HG02759 (cell line): Measurements from ENCODE around the gene KY.

Source experiments
- ATAC-seq: cut with Tn5 transposase; IDR thresholded peaks from one replicate; pipeline ENCODE4 v1.9.1; 2021; ENCODE audit warnings: mild to moderate bottlenecking, moderate library complexity; ENCODE audit not compliant: unreplicated experiment

The KY gene

DNA sequence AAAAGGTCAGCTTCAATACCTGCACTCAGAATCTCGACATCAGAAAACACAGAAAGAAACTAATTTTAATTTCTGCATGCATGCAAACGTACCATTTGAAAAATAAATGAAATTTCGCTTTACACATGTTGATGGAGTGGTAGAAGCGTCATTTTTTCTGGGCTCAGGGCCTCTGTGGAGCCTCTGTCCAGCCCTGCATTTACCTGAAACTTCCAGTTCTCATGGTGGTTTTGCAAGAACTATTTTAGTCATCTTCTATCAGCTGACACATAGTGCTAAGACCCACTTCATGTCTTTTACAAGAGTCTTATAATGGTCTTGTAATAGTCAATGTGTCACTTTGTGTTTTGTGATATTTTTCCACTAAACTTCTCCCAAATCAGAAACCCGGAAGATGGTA lies 5.3 kb downstream of the KY start:
- no peak for ATAC-seq

DNA sequence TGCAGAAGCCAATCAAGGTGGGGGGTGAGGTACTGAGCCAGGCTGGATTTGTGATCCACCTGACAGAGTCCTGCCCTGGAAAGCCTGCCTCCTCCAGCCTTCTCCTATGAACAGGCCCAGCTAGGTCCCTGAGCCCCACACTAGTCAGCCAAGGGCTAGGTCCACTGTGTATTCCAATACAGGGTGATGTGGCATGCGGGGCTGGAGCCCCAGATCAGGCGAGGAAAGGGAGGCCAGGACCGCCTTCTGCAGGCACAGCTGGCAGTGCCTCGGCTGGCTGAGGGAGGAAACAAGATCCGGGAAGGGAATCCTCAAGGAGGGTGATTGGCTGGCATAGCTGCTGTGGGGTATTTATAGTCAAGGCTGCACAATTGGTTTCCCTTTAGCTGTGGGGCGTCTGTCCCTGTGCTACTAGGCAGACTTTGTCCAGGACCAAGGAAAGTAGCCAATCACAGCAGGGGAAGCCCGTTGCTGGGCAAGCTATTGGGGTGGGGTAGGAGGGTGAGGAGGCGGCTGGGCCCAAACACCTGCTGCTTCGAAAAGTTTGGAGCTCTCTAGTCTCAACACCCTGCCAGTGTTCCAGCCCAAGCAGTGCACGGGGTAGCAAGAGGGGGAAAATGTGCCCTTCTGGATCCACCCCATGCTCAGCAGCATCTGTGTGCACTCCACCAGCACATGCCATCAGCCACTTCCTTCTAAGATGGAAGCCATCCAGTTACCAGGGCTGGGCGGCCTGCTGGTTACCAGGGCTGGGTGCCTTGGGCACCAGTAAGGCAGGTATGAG lies 5.9 kb downstream of the KY start:
- no peak for ATAC-seq

DNA sequence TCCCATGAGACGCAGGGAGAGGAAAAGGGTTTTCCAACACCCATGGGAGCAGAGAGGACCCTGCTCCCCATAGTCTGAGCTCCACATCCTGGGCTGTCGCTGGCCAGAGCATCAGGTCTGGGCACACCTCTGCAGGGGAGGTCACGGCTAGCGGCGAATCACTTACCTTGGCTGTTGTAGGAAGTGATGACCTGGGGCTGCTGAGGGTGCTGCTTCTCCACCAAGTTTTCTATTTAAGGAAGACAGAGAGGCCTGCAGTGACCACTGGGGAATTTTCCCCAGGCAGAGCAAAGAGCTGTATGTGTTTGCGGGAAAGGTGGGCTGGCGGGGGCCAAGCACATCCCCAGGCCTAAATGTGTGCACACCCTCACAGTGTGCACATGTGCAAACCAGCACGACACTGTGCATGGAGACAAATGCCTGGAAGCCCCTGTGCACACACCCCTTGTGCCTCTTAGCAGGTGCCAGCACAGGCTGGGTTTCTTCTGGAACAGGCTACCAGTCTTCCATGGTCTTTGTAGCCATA lies 7.6 kb downstream of the KY start:
- ATAC-seq = no peak

DNA sequence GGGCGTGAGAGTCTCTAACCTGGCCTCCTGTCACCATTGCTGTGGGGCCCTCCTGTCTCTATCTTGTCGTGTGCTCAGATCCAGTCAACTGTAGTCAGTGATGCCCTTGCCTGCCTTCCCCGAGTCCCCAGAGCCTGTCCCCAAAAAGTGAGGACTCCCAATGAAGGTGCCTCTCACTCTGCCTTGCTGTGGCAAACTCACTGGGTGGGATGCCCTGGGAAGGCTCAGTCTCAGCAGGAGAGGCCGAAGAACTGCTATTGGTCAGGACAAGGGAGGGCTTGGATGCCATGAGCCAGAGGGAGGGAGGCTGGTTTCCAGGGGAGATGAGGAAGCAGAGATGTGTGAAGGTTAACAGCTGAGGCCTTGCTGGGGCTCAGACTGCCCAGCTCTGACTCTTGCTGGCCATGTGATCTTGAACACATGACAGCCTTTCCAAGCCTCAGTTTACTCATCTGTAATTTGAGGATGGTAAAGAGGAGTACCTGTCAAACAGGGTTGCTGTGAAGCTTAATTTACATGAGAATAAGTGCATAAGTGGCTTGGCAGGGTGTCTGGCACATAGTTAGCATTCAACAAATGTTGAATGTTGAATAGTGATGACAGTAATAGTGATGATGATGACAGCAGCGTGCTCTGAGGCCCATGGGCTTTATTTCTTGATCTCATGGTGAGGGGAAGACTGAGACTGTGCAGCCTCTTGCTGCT lies 8.2 kb downstream of the KY start:
- ATAC-seq = no peak

DNA sequence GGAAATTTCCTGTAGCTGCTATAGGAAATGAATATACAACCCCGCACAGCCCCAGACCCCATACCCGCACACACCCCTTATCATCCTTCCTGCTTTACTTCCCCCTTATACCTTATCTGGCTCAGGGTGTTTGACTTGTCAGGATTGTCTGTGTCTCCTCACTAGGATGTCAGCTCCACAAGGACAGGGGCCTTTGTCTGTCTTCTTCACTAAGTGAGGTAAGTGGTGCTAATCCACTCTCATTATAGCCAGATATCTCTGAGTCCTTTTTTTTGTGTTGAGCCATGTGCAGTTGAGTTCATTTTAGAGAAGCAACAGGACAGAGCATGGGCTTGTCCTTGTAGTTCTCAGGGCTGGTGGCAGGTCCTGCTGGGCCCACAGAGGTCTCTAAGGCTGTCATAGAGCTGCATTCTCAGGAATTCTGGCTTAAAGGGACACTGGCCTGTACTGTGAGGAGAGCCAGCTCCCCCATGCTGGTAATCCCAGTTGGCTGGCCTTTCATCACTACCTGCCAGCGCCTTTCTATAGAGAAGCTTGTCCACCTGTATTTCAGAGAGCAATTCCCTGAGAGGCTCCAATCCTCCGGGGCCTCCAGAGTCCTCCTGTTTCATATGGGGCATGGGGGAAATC lies 9.0 kb downstream of the KY start:
- no peak for ATAC-seq

DNA sequence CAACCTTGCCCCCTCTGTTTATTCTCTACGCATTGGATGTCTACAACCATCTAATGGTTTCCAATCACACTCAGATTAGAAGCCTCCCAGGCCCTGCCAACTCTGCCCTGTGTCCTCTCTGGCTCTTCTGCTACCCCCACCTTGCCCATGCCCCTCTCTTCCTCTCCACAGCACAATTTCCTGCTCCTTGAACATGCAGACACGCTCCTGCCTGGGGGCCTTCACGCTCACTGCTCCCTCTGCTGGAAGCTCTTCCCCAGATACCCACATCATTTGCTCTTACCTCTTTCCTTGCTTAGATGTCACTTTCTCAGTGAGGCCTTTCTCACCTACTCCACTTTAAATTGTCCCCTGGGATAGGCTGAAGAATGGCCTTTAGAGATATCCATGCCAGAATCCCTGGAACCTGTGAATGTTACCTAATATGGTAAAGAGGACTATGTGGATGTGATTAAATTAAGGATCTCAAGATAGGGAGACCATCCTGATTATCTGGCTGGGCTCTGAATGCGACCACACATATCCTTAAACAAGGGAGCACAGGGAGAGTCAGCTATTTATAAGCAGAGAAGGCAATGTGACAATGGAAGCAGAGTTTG lies 9.9 kb downstream of the KY start:
- no peak for ATAC-seq

DNA sequence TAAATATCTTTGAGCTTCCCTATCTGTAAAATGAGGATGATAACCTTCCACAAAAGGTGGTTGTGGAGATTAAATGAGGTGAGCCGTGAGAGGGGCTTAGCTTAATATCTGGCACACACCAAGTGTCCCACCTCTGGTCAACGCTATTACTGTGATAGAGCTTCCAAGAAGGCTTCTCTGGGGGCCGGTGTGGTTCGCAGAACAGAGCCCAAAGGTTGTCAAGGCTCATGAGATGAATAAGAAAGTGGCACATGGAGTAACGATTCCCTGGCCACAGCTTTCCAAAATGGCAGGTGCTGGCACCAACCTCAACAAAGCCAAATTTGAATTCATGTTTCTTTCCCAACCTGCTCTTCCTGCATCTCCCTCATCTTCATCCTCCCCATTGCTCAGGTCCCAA lies 10.4 kb downstream of the KY start:
- no peak for ATAC-seq

DNA sequence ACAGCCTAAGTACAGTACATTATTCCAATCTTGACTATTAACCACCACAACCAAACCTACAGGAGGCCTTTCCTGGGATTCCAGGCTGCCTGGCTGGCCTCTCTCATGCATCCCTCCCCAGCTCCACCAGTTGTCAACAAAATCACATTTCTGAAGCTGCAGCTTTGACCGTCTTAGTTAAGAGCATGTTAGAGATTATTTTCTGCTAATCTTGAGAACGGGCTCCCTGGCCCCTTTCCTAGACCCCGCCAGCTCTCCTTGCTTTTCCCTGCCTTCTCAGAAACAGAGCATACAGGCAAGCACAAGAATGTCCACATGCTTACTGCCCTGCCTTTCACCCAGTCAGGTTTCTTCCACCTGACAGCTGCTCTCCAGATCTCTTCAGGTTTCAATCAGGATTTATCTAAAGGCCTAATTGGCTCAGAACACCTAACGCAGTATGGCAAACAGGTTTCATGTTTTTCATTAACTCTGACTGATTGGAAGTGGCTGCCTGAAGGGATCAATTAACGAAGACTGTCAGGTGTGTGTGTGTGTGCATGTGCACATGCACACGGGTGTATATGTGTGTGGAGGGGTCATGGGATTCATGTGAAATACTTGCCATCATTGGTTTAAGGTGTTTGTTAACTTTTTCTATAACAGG lies 12.3 kb downstream of the KY start:
- no peak for ATAC-seq

DNA sequence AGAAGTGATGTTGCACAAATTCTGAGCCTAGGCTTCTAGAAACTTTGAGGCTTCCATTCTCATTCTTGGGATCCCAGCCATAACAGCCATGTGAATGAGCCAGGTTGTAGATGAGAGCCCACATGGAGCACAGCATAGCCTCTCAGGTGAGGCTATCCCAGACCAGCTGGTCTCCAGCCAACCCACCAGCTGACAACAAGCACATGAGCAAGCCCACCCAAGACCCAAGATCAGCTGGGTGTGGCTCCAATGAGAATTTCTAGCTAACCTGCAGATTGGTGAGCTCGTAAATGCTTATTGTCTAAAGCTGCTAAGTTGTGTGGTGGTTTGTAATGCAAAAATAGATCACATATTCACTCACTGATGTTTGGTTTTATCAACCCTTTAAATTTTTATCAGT lies 14.4 kb downstream of the KY start:
- ATAC-seq = no peak

DNA sequence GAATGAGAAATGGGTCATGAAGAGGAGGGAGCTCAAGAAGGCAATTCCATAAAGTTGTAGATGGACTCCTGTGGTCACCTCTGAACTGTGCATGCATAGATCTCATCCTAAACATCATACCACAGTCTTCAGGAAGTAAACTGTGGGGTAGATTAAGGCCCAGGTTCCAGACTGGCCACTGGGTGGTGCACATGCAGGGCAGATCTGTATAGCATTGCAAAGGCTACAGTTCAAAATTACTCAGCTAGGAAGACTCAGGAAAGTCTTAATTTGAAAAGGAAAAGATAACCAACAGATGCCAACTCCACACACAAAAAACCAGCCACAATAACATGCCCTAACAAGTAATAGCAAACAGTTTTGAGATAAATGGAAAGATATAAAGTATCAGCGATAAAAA lies 20.3 kb downstream of the KY start:
- no peak for ATAC-seq

DNA sequence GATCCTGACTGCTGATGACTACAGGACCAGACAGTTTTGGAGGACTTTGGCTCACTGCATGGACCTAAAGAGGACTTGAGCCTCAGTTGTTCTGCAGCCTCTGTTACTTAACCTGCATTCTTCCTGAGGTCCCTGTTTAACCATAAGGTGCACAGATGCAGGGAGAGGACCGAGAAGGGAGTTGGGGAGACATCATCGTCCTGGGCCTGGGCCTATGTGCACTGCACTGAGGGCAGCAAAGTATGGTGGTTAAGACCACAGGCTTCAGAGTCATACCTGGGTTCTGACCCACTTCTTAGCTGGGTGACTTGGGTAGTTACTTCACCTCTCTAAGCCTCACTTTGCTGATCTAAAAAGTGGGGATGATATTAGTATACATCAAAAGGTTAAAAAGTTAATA lies 21.9 kb downstream of the KY start:
- ATAC-seq = no peak

DNA sequence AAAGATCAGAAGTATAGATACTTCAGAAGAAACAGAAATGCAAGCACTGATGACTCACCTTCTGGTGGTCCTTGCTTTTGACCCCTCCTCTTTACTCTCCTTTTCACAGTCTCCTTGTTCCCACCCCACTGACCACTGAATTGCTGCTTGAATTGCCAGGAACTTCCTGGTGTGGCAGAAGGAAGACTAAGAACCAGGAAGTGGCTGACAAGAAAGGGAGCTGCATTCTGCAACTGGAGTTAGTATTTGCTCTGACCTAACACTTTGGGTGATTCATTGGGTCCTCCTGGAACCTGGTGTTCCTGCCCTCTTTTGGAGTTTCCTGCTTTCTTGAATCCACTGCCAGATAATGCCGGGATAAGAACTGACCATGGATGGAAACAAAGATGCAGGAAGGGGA lies 23.0 kb downstream of the KY start:
- no peak for ATAC-seq

DNA sequence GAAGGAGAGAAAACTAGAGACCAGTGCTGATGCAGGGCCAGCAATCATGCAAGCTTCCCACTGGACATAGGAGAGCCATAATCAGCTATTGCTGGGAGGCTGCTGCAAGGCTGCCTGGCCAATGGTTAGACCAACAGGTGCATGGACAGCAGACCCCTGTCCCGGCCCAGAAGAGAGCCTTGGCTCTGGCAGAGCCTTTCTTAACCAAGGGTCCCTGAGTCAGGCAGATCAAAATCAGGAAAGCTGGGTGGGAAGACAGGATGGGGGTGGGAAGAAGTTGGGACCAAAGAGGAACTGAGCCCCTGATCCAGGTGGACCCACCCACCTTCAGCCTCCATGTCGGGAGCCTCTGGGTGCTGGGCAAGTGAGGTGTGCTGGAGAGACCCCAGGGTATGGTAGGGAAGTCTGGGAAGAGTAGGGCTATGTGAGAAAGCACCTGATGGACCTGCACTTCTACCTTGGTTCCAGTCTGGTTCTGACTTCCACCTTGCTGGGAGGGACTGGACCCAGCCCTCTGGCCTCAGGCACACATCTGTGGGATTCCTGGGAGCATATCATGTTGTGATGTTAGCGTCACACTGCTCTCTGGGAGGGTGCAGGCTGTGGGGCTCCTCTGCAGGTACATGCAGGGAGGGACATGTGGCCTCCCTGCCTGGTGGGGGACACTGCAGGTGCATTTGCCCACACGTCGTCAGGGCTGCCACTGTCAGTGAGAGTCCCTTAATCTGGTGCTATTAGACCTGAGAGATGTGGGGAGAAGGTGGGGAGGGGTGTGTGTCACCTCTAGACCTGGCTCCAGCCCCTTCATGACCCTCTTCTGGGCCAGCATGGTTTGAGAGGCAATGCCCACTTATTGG lies 24.7 kb downstream of the KY start:
- no peak for ATAC-seq

DNA sequence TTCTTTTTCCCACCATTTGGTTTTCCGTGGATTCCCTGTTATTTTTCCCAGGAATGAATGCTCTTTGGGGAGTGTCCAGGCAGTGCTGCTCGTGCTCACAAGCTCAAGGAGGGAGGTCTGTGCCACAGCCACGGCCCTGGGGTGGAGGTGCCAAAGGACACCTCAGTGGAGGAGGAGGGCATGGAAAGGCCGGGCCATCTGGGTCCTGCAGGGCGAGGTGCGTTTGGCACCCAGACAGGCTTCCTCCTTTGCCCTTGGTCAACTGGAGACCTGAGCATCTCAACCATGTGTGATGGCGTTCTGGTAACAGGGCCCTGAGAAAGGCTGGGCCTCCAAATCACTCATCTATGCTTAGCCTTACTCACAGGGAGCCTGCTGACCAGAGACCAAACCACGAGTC lies 25.4 kb downstream of the KY start:
- no peak for ATAC-seq

DNA sequence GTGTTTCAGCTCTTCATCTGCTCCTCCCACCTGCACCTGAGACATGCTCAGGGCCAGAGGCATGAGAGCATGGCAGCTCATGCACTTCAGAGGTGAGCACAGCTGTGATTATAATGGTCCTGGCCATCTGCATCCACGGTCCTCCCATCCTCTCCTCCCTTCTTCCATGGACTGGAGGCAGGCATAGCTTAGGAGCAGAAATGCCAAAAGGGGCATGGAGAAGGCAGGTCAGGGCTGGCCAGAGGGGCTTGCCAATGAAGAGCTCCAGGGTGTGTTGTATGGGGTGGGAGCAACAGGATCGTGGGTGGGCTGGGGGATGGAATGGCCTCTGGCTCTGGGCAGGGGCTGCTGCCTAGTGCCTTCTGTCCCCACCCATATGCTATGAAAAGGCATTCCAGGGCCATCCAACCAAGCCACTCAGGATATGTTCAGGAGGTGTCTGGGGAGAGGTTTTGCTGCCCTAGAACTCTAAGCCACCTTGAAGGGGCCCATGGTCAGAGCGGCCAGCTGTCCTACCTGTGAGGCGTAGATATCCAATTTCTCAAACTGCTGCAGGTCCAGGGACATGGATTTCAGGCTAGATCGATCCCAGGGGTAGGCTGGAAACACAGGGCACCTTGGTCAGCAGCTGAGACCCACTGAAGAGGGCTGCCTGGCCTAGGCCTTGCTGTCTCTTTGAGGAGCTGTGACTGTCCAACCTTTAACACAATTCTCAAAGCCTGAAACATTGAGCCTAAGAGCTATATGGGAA lies 26.1 kb downstream of the KY start:
- ATAC-seq = no peak

DNA sequence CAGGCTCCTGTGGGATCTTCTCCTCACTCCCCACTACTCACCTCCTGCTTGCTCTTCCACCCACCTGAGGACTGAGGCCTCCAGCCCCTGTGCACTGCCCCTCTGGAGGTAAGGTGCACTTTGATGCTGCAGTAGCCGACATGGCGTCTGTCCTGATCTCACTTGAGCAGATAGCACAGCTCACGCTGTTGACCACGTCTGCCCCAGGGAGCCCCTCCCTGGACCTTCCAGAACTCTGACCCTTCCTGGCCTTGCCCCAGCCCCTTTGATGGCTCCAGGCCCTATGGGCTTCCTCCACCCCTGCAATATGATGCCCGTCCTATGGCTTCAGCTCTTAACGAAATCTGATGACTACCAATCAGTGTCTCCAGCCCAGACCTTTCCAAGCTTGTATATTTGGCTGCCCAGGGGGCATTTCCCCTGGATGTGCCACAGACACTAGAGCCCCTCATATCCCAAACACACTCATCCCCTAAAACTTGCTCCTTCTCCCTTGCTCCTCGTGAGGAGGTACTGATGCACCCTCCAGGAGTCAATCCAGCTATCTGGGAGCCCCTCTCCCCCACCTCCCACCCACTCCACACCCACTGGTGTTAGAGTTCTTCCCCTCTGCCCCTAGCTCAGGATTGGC lies 27.1 kb downstream of the KY start:
- no peak for ATAC-seq

DNA sequence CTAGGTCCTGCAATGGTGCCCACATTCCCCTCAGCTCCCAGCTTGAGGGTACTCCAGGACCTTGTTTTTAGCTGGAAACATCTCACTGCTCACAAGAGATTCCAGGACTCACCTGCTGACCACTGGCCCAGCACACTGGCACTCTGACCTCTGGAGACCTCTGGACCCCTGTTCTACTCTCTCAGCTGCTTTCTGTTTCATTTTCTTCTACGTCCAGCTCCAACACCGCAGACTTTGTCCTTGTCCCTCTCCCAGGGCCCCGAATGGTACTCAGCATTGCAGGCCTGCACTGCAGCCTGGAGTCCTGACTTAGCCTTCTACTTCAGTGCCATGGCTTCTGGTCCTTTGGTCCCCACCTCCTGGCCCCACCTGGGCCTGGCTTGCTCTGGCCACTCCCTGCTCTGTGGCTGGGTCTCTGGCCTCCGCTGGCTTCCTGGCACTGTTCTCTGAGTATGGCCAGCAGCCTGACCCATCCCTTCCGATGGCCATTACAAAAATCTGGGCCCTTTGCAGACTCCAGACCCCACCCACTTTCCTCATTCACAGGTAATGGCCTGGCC lies 27.9 kb downstream of the KY start:
- ATAC-seq = no peak

DNA sequence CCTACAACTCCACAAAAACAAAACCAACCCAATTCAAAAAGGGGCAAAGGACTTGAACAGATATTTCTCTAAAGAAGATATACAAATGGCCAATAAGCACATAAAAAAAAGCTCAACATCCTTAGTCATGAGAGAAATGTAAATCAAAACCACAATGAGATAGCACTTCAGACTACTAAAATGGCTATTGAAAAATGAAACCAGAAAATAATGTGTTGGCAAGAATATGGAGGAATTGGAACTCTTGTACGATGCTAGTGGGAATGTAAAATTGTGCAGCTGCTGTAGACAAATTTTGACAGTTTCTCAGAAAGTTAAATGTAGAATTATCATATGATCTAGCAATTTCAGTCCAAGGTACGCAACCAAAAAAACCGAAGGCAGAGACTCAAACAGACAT lies 29.0 kb downstream of the KY start:
- no peak for ATAC-seq
